Measurements from ENCODE around the gene GRIK2. TPM values are rescaled to one million over a fixed set of nuclear protein-coding genes. Genes with fewer than 3 reads are reported as not detected.

The GRIK2 gene
- polyA plus RNA-seq, 1 of the 3 experiments (the other 2 are of a cell fraction), result 0.30 TPM

- WGBS (ENCODE audit: low lambda C conversion rate), result 57% methylated on average over 2 of the region's 2 CpGs
- Histone ChIP-seq H3K27ac (ENCODE audit: low read depth in 2 of 2, low read length in 1 of 2) (no peak overlapping the region), H3K36me3 (replicated peaks in 1 of 2; ENCODE audit: control insufficient read depth in 1 of 2, insufficient read depth in 2 of 2, low read length in 1 of 2) (no peaks in the 10 kb centered on the region), H3K79me2 (ENCODE audit: insufficient read depth) (no peaks in the 10 kb centered on the region), H3K9me2 (no peaks in the 10 kb centered on the region), H3K9me3 (no peaks in the 10 kb centered on the region), H3K9ac (no peak overlapping the region), H2AFZ (ENCODE audit: low read depth) (no peak overlapping the region), H4K20me1 (ENCODE audit: insufficient read depth) (no peaks in the 10 kb centered on the region), H3K4me3 (ENCODE audit: low read depth in 2 of 2, low read length in 1 of 2) (no peak overlapping the region), H3K4me1 (ENCODE audit: control insufficient read depth in 1 of 2, insufficient read depth in 2 of 2, low read depth in 1 of 2, low read length in 1 of 2) (peaks cover 0 to 20% of the 10 kb centered on the region in 2 experiments; a peak in 2 of 4 replicates), H3K4me2 (no peak overlapping the region), H3F3A (replicated peaks; ENCODE audit: insufficient read depth) (no peaks in the 10 kb centered on the region), H3K27me3 (ENCODE audit: insufficient read depth) (no peaks in the 10 kb centered on the region)
- TF ChIP-seq TCF12 (IDR thresholded peaks at IDR 0.05), result no peak
- no peak for TF ChIP-seq RCOR1 (IDR thresholded peaks at IDR 0.05; ENCODE audit: low read length)
- TF ChIP-seq CTCF (IDR thresholded peaks at IDR 0.05), result no peak
- TF ChIP-seq ZBTB33 (IDR thresholded peaks at IDR 0.05; ENCODE audit: borderline replicate concordance, low read depth), result no peak
- no peak for TF ChIP-seq PBX3 (IDR thresholded peaks at IDR 0.05)
- no peak for TF ChIP-seq POLR2AphosphoS5 (IDR thresholded peaks at IDR 0.05; ENCODE audit: low read depth, low read length)
- TF ChIP-seq EP300 (IDR thresholded peaks at IDR 0.05; ENCODE audit: borderline replicate concordance in 1 of 2, low read depth in 1 of 2, low read length in 1 of 2), result no peak
- TF ChIP-seq MXI1 (IDR thresholded peaks at IDR 0.05; ENCODE audit: low read depth, low read length), result no peak
- no peak for TF ChIP-seq RAD21 (IDR thresholded peaks at IDR 0.05; ENCODE audit: low read length)
- TF ChIP-seq TEAD4 (IDR thresholded peaks at IDR 0.05; ENCODE audit: borderline replicate concordance, insufficient read depth), result no peak
- no peak for TF ChIP-seq MAX (IDR thresholded peaks at IDR 0.05; ENCODE audit: low read depth)
- POLR2A ChIA-PET, result no interaction called here
- DNase-seq, result no peak
- CTCF ChIA-PET, result no interaction called here
Observed at GRCh38 chr6:101918471-101918870, 525.0 kb downstream of the GRIK2 start.

GRCh38 chr6:101921829-101922450, 528.4 kb downstream of the GRIK2 start:
- CTCF ChIA-PET, result interaction anchor here (0.7 kb wide), 1 partner anchor 9 kb away, joined by 4 read pairs; no protein-coding TSS in a partner anchor
- no peak for DNase-seq
- TF ChIP-seq PBX3 (IDR thresholded peaks at IDR 0.05) (no peak), TEAD4 (IDR thresholded peaks at IDR 0.05; ENCODE audit: borderline replicate concordance, insufficient read depth) (no peak), POLR2AphosphoS5 (IDR thresholded peaks at IDR 0.05; ENCODE audit: low read depth, low read length) (no peak), RFX5 (IDR thresholded peaks at IDR 0.05; ENCODE audit: low read length) (no peak), SIN3A (IDR thresholded peaks at IDR 0.05; ENCODE audit: borderline replicate concordance, low read depth, low read length) (no peak), FOXJ3 (CRISPR knock-in tag; IDR thresholded peaks at IDR 0.05) (no peak), TAF1 (IDR thresholded peaks at IDR 0.05; ENCODE audit: borderline replicate concordance, low read depth, low read length) (no peak), RXRA (IDR thresholded peaks at IDR 0.05; ENCODE audit: borderline replicate concordance, low read depth) (no peak), MXI1 (IDR thresholded peaks at IDR 0.05; ENCODE audit: low read depth, low read length) (no peak), NRF1 (IDR thresholded peaks at IDR 0.05; ENCODE audit: low read depth, low read length) (no peak)

More at GRCh38 chr6:101921829-101922450, 528.4 kb downstream of the GRIK2 start:
- Histone ChIP-seq H2AFZ (ENCODE audit: low read depth) (no peak overlapping the region), H3K79me2 (ENCODE audit: insufficient read depth) (no peaks in the 10 kb centered on the region), H3K4me3 (ENCODE audit: low read depth in 2 of 2, low read length in 1 of 2) (no peak overlapping the region), H3K4me1 (ENCODE audit: control insufficient read depth in 1 of 2, insufficient read depth in 2 of 2, low read depth in 1 of 2, low read length in 1 of 2) (peaks cover 2 to 20% of the 10 kb centered on the region in 2 experiments; a peak in 2 of 4 replicates), H3K9ac (no peak overlapping the region), H3K27me3 (ENCODE audit: insufficient read depth) (no peaks in the 10 kb centered on the region), H3K27ac (ENCODE audit: low read depth in 2 of 2, low read length in 1 of 2) (no peak overlapping the region), H4K20me1 (ENCODE audit: insufficient read depth) (no peaks in the 10 kb centered on the region), H3K9me2 (no peaks in the 10 kb centered on the region), H3K9me3 (no peaks in the 10 kb centered on the region), H3K36me3 (replicated peaks in 1 of 2; ENCODE audit: control insufficient read depth in 1 of 2, insufficient read depth in 2 of 2, low read length in 1 of 2) (no peaks in the 10 kb centered on the region), H3K4me2 (no peak overlapping the region), H3F3A (replicated peaks; ENCODE audit: insufficient read depth) (no peaks in the 10 kb centered on the region)
- POLR2A ChIA-PET, result no interaction called here
- WGBS (ENCODE audit: low lambda C conversion rate), result 45% methylated on average over 1 of the region's 1 CpG
